NB4 (cell line): ENCODE data around the gene GPC3.

Experiments used
- DNase-seq: peaks from one replicate; pipeline ENCODE4 v3.0.0; 2010; ENCODE audit warnings: low read depth
- H3K4me3 ChIP-seq: one replicate; pipeline ENCODE4 v1.5.1; 2011; ENCODE audit warnings: mild to moderate bottlenecking, low read depth, low read length, moderate library complexity
- CTCF ChIP-seq: IDR thresholded peaks from one replicate; pipeline ENCODE4 v1.5.1; 2012; ENCODE audit warnings: low read depth, low read length
- MAX ChIP-seq: IDR thresholded peaks from 2 replicates; pipeline ENCODE4 v1.6.1; 2011; ENCODE audit warnings: low read depth, low read length
- MYC ChIP-seq: IDR thresholded peaks from 2 replicates; pipeline ENCODE4 v1.6.1; 2011; ENCODE audit warnings: low read depth, low read length
- POLR2A ChIP-seq: IDR thresholded peaks from 2 replicates; pipeline ENCODE4 v1.6.1; 2011; ENCODE audit warnings: mild to moderate bottlenecking; ENCODE audit not compliant: insufficient read length; ENCODE audit errors: extremely low read depth

GPC3 gene

GRCh38 chrX:133958997-133959688, 26.3 kb downstream of the GPC3 start:
- no peak for DNase-seq

GRCh38 chrX:133956570-133957340, 28.6 kb downstream of the GPC3 start:
- TF ChIP-seq CTCF (no peak), POLR2A (no peak), MAX (no peak), MYC (no peak)
- no peak for DNase-seq
- H3K4me3 ChIP-seq: no peak overlapping the region

More at GRCh38 chrX:133958997-133959688, 26.3 kb downstream of the GPC3 start:
- no peak for TF ChIP-seq MYC
- no peak for TF ChIP-seq CTCF
- TF ChIP-seq POLR2A: no peak
- TF ChIP-seq MAX: no peak
- H3K4me3 ChIP-seq: no peak overlapping the region

- TF ChIP-seq MYC (no peak), POLR2A (no peak), CTCF (no peak), MAX (no peak)
- no peak for DNase-seq
- H3K4me3 ChIP-seq: no peak overlapping the region
These were observed 31.5 kb downstream of the GPC3 start for GRCh38 chrX:133953785-133954355.

GRCh38 chrX:133953078-133953477, 32.3 kb downstream of the GPC3 start:
- DNase-seq: no peak
- no peak overlapping the region for H3K4me3 ChIP-seq

GRCh38 chrX:133951098-133951497, 34.3 kb downstream of the GPC3 start:
- no peak for TF ChIP-seq CTCF
- TF ChIP-seq MYC: no peak
- TF ChIP-seq POLR2A: no peak
- TF ChIP-seq MAX: no peak
- H3K4me3 ChIP-seq: no peak overlapping the region
- DNase-seq: no peak

More at GRCh38 chrX:133953078-133953477, 32.3 kb downstream of the GPC3 start:
- TF ChIP-seq MAX (no peak), CTCF (no peak)
